Measurements from ENCODE around the gene GPR156.

The GPR156 gene

GRCh38 chr3:120200493-120201235 is 84.4 kb downstream of the GPR156 start:
- DNase-seq: no peak
- no peak for TF ChIP-seq CTCF (IDR thresholded peaks at IDR 0.05; ENCODE audit: low read depth, low read length)

DNA sequence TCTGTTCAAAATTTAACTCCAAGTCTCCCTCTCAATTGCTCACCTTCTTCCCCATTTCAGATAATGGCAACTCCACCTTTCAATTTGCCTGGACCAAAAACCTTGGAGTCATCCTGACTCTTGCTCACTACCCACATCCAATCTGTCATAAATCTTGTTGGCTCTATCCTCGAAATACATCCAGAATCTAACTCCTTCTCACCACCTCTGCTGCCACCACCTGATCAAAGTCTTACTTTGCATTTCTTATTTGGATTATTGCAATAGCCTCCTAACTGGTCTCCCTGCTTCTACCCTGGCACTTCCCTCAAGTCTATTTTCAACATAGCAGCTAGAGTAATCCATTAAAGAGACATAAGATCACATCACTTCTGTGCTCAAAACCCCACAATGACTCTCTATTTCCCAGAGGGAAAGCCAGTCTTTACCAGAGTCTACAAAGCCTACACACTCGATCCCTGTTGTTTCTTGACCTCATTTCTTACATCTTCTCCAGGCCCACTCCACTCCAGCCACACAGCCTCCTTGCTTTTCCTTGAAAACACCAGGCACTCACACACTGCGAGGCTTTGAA is 86.6 kb downstream of the GPR156 start:
- Histone ChIP-seq H3K4me3 (ENCODE audit: low read depth, low read length) (no peak overlapping the region), H3K9me3 (no peaks in the 10 kb centered on the region), H3K4me1 (no peaks in the 10 kb centered on the region), H3K27me3 (no peaks in the 10 kb centered on the region), H3K36me3 (no peaks in the 10 kb centered on the region)
- peak; percentile 33 for TF ChIP-seq CTCF (IDR thresholded peaks at IDR 0.05; ENCODE audit: low read depth, low read length)
- DNase-seq: no peak

More at GRCh38 chr3:120200493-120201235, 84.4 kb downstream of the GPR156 start:
- Histone ChIP-seq H3K27me3 (no peaks in the 10 kb centered on the region), H3K4me1 (no peaks in the 10 kb centered on the region), H3K9me3 (no peaks in the 10 kb centered on the region), H3K36me3 (no peaks in the 10 kb centered on the region), H3K4me3 (ENCODE audit: low read depth, low read length) (no peak overlapping the region)

DNA sequence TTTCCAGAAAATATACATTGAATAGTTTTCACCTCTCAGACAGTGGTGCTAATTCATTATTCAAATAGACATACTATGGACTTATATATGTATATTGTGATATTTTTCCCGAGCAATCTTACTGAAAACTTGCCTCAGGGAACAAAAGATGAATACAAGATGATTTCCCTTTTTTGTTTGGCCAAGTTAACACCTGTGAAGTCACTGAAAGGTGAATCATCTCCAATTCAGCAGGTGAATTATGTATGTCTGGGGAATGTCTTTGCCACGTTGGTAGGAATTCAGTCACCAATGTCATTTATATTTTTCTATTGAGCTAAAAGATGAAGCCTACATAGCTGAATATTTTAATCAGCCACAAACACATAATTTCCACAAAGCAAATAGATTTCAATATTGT is 88.2 kb downstream of the GPR156 start:
- Histone ChIP-seq H3K4me3 (ENCODE audit: low read depth, low read length) (no peak overlapping the region), H3K36me3 (no peaks in the 10 kb centered on the region), H3K9me3 (no peaks in the 10 kb centered on the region), H3K4me1 (no peaks in the 10 kb centered on the region), H3K27me3 (no peaks in the 10 kb centered on the region)
- no peak for TF ChIP-seq CTCF (IDR thresholded peaks at IDR 0.05; ENCODE audit: low read depth, low read length)
- DNase-seq: no peak

DNA sequence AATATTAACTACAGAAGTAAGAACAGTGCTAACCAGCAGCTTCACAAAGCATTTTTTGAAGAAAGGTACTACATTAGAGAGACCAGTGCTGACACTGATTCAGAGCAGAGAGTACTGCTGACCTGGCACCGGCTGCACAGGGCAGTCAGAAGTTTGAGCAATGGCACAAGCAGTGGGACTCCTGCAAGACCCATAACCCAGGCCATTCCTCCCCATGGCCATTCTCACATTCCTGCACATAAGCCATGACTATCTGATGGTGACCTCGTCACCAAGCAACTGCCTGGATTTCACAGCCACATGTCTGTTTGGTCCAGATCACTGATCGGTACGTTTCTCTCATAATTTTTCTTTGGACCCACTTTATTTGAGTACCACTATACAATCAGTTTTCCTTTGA is 88.7 kb downstream of the GPR156 start:
- Histone ChIP-seq H3K9me3 (no peaks in the 10 kb centered on the region), H3K27me3 (no peaks in the 10 kb centered on the region)
- DNase-seq: no peak

GRCh38 chr3:120193554-120193953 is 91.5 kb downstream of the GPR156 start:
- H3K27me3 ChIP-seq: no peaks in the 10 kb centered on the region
- no peaks in the 10 kb centered on the region for H3K36me3 ChIP-seq
- no peak for DNase-seq
- H3K9me3 ChIP-seq: no peaks in the 10 kb centered on the region
- no peak for TF ChIP-seq CTCF (IDR thresholded peaks at IDR 0.05; ENCODE audit: low read depth, low read length)
- no peak overlapping the region for H3K4me3 ChIP-seq (ENCODE audit: low read depth, low read length)
- H3K4me1 ChIP-seq: no peaks in the 10 kb centered on the region

More for the DNA sequence above, 88.7 kb downstream of the GPR156 start:
- Histone ChIP-seq H3K36me3 (no peaks in the 10 kb centered on the region), H3K4me3 (ENCODE audit: low read depth, low read length) (no peak overlapping the region), H3K4me1 (no peaks in the 10 kb centered on the region)
- no peak for TF ChIP-seq CTCF (IDR thresholded peaks at IDR 0.05; ENCODE audit: low read depth, low read length)

DNA sequence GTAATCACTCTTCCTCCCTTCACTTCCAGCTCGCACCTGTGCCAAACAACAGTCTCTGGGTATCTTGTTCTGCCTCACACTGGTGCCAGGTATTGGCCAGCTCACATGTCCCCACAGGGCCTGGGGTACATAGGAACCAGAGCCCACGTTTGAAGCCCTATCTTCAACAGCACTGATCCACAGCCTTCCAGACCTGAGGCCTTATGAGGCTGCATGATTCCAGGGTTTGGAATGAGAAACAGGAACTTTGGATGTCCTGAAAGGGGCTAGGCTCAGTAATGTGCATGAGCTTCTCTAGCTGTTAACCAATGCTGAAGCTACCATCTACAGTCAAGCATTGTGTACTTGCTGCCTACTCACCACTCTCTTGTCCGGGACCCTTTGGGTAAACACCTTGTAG is 92.4 kb downstream of the GPR156 start:
- no peak for DNase-seq
- TF ChIP-seq CTCF (IDR thresholded peaks at IDR 0.05; ENCODE audit: low read depth, low read length): no peak
- Histone ChIP-seq H3K4me1 (no peaks in the 10 kb centered on the region), H3K4me3 (ENCODE audit: low read depth, low read length) (no peak overlapping the region), H3K27me3 (no peaks in the 10 kb centered on the region), H3K36me3 (no peaks in the 10 kb centered on the region), H3K9me3 (no peaks in the 10 kb centered on the region)

All from BE2C (cell line).